T1000 (cell line): ENCODE data around the gene KHDC1L.
"Not testable (repeated sequence)": the region's sequence is repeated elsewhere in the genome, so short reads cannot be mapped to it uniquely, and the experiment has no call there.

Experiments used
- DNase-seq: peaks from one replicate; lab custom pipeline; 2025; ENCODE audit warnings: mixed read lengths; lab: John Stamatoyannopoulos, UW

The KHDC1L gene

GRCh38 chr6:73225396-73225795, at the start of gene KHDC1L:
Gene KHDC1L, minus strand, starts transcription at chr6:73225496. Its CDS starts 88 bp downstream, at chr6:73225408.
- DNase-seq: no peak

DNA sequence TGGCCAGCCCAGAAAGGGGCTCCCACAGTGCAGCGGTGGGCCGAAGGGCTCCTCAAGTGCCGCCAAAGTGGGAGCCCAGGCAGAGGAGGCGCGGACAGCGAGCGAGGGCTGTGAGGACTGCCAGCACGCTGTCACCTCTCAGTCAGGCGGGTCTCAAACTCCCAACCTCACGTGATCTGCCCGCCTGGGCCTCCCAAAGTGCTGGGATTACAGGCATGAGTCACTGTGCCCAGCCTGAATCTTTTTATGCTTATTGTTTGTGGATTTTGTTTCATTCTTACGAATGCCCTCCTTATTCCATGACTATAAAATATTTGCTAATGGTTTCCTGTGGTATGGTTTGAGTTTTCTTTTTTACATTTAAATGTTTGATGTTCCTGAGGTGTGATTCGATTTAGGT, 44.0 kb upstream of the KHDC1L start:
- DNase-seq: not testable (repeated sequence)

DNA sequence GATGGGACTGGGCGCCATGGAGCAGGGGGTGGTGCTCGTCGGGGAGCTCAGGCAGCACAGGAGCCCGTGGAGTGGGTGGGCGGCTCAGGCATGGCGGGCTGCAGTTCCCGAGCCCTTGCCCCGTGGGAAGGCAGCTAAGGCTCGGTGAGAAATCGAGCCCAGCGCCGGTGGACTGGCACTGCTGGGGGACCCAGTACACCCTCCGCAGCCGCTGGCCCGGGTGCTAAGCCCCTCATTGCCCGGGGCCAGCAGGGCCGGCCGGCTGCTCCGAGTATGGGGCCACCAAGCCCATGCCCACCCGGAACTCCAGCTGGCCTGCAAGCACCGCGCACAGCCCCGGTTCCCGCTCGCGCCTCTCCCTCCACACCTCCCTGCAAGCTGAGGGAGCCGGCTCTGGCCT, 43.6 kb upstream of the KHDC1L start:
- DNase-seq: not testable (repeated sequence)

DNA sequence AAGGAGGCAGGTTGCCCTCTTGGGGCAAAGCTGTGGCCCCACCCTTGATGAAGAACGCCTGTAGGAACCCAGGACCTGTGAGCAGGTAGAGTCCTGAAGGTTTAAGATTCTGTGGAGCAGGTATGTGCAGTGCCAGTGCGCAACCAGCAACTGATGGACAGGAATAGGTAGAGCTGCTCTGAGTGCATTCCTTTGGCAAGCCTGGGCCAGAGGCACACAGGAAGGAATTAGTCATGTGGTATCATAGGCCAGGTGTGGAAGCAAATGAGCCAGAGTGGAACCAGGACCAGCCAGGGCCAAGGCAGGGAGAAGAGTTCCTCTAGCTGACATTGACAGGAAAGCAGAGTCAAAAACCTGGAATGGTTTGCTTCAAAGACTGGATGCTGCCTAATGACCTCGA, 39.1 kb upstream of the KHDC1L start:
- no peak for DNase-seq

- DNase-seq: no peak
Observed at GRCh38 chr6:73263570-73263909, 38.2 kb upstream of the KHDC1L start.

GRCh38 chr6:73262671-73263569, 37.6 kb upstream of the KHDC1L start, which contains the start of gene KHDC1:
Gene KHDC1, minus strand, starts transcription at chr6:73263196. Its CDS starts 20,679 bp downstream, at chr6:73242517.
- DNase-seq: no peak

DNA sequence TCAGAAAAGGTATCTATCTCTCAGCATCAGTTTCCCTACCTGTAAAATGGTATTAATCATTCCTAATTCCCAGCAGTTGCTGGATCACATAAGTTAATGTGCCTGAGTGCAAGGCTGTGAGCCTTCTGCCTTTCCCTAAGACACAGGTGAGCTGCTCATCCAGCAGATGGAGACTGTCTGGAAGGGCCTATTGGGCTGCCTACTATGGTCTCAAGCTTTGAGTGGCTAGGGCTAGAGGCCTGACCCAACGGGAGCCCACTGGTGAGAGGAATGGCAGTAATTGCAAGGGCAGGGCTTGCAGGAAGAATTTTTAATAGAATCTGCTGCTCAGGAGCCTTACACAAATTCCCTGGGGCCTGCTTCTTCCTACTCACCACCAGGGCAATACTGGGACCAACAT, 33.4 kb upstream of the KHDC1L start:
- no peak for DNase-seq

DNA sequence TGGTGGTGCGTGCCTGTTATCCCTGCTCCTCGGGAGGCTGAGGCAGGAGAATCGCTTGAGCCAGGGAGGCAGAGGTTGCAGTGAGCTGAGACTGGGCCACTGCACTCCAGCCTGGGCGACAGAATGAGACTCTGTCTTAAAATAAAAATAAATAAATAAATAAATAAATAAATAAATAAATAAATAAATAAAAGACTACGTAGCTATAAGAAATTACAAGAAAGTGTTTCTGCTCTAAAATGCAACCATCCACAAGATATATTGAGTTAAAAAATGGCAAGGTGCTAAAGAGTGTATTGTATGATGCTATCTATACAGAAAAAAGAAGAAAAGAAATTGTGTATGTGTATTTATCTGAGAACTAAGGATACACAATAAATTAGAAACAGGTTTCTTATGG, 29.0 kb upstream of the KHDC1L start:
- DNase-seq: not testable (repeated sequence)

DNA sequence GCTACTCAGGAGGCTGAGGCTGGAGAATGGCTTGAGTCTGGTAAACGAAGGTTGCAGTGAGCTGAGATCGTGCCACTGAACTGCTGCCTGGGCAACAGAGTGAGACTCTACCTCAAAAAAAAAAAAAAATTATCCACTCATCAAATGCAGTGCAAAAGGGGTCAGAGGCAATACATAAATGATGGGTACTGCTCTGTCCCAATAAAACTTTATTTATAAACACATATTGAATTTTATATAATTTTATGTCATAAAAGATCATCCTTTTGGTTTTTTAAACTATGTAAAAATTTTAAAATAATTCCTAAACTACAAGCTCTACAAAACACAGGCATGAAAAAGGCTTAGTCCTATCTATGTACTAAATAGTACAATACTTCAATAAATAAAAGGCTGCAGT, 27.4 kb upstream of the KHDC1L start:
- DNase-seq: no peak

DNA sequence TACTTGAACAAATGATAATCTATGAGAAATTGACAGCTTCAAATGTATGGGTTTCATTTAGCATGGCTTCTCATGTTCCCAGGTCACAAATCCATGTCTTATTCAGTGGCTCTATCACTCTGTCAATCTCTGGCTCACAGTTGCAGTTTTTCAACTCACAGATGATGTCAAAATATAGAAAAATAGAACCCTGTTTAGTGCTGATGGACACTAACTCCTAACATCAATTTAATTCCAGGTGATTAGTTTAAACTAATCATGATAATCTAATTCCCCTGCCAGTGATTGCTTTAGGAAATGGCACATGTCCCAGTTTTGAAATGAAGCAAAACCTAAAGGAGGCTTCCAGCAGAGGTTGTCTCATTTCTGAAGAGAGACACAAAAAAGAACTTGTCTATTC, 24.7 kb upstream of the KHDC1L start:
- DNase-seq: no peak

DNA sequence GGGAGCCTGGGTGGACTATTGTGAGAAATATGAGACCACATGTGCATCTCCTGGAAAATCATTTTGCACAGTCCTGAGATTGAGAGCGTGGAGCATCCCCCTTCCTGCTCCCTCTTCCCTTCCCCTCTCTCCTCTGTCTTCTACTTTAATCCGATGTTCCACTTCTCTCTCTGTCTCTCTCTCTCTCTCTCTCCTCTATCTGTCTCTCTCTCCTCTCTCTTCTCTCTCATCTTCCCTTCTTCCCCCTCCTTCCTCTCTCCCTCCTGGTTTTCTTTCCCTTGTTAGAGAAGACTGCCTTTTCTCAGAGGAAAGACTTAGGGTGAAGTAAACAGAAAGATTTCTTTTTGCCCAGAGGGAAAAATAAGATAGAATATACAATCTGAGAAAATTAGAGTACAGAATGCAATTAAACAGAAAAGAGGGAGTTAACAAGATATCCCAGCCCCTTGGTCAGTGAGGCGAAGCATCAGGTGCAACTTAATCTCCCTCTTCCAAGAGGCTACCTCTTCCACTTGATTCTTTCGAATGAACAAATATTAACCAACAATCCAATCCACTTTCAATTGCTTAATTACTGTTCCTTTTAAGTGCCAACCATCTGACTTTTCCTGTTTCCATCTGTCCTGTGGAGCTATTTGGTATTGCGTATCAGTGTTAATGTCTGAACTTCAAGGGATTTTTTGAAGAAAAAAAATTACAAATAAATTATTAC, 23.1 kb upstream of the KHDC1L start:
- no peak for DNase-seq

DNA sequence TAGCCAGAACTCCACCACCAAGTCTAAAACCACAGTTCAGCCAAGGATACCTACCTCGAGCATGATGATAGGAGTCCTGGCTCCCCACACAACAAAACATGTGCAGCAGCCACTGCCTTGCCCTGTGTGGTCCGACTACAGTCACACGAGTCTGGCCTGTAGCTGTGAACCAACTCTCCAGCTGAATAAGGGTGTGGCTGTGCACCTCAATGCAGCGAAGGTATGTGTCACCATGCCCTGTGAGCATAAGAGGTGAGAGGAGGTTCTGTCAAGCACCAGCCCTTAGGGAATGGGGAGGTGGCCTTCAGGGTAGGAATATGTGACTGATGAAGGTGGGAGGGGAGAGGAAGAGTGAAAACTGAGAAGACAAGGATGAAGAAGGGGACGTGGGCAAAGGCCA, 16.7 kb upstream of the KHDC1L start:
- DNase-seq: no peak

GRCh38 chr6:73240730-73241129, 15.4 kb upstream of the KHDC1L start:
- DNase-seq: no peak

GRCh38 chr6:73236144-73236750, 11.0 kb upstream of the KHDC1L start:
- DNase-seq: peak; percentile 19

DNA sequence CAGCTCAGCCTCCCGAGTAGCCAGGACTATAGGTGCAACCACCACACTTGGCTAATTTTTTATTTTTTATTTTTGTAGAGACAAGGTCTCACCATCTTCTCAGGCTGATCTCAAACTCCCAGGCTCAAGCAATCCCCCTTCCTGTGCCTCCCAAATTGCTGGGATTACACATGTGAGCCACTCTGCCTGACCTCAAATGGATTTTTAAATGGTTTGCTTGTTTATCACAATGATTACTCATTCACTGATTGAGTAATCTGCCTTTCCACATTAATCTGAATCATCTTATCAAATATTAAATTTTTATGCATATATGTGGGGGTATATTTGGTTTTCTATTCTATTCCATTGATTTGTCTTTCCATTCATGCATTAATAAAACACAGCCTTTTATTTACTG, 9.4 kb upstream of the KHDC1L start:
- peak; percentile 12 for DNase-seq

GRCh38 chr6:73233971-73234370, 8.7 kb upstream of the KHDC1L start:
- not testable (repeated sequence) for DNase-seq

DNA sequence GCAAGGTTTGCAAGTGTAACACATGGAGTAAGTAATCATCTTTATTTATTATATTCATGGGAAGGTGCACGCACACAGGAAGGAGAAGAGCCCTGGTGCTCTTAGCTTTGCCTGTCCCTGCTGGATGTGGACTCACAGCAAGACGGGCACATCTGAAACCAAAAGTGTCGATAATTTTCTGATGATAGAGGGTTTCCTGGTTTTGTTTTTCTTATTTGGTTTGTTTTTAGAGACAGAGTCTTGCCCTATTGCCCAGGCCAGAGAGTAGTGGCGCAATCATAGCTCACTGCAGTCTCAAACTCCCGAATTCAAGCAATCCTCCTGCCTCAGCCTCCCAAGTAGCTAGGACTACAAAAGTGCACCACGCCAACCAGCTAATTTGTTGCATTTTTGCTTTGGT, 7.8 kb upstream of the KHDC1L start:
- no peak for DNase-seq

GRCh38 chr6:73231986-73232391, 6.7 kb upstream of the KHDC1L start:
- DNase-seq: no peak

- no peak for DNase-seq
Observed at GRCh38 chr6:73227606-73228255, 2.4 kb upstream of the KHDC1L start.

DNA sequence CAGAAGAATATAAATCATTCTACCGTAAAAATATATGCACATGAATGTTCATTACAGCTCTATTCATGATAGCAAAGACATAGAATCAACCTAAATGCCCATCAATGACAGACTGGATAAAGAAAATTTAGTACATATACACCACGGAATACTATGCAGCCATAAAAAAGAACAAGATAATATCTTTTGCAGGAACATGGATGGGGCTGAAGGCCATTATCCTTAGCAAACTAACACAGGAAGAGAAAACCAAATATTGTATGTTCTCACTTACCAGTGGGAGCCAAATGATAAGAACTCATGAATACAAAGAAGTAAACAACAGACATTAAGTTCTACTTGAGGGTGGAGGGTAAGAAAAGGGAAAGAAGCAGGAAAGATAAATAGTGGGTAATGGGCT, 8.4 kb downstream of the KHDC1L start:
- DNase-seq: no peak

DNA sequence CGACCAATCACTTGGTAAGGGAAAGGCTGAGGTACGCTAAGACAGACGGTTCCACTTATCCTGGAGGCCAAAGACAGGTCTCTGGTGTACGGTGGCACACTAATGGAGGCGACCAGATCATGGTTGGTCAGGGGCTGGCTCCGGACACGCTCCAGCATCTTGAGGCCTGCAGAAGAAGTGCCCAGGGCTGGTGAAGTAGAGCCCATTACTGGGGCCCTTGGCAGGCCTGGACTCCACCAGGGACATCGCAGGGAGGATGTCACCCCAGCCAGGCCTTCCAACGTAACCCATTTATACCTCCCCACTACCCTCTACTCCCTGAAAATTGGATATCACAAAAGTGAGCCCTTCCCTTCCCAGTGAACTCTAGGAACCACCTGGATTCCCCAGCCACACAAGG, 16.2 kb downstream of the KHDC1L start:
- no peak for DNase-seq

- no peak for DNase-seq
Observed at GRCh38 chr6:73207221-73207837, 18.0 kb downstream of the KHDC1L start.
